Lung (tissue), 12 donors: ENCODE data around the gene CYTH2. TPM values are rescaled to one million over a fixed set of nuclear protein-coding genes. Genes with fewer than 3 reads are reported as not detected.

Experiments used
- ATAC-seq: fragments of 200-7000 bp; cut with Tn5 transposase; one replicate; pipeline ENCODE4 v1.9.1; 2020; ENCODE audit warnings: moderate number of reproducible peaks; ENCODE audit not compliant: insufficient read depth, low FRiP score
- DNase-seq, 3 donors: peaks; one replicate each; pipeline ENCODE4 v3.0.0-alpha.2; 2013 to 2017
- H3K27ac ChIP-seq, 2 donors: one replicate each; pipeline ENCODE4 v1.5.1; 2013; ENCODE audit warnings: mild to moderate bottlenecking in 2 of 2, moderate library complexity in 2 of 2, control low read depth in 1 of 2, inconsistent platforms in 1 of 2, low read depth in 1 of 2, low read length in 1 of 2
- H3K27me3 ChIP-seq, 3 donors: one replicate each; pipeline ENCODE4 v1.5.1; 2013; ENCODE audit warnings: low read length in 2 of 3; ENCODE audit not compliant: control insufficient read depth in 3 of 3, insufficient read depth in 3 of 3
- H3K36me3 ChIP-seq, 4 donors: one replicate each; pipeline ENCODE4 v1.5.1; 2013; ENCODE audit warnings: low read length in 4 of 4, mild to moderate bottlenecking in 1 of 4, moderate library complexity in 1 of 4; ENCODE audit not compliant: control insufficient read depth in 4 of 4, insufficient read depth in 4 of 4
- H3K4me1 ChIP-seq, 5 donors: one replicate each; pipeline ENCODE4 v1.5.1; 2013; ENCODE audit warnings: low read length in 5 of 5, mild to moderate bottlenecking in 2 of 5, moderate library complexity in 1 of 5; ENCODE audit not compliant: control insufficient read depth in 5 of 5, insufficient read depth in 5 of 5
- H3K4me3 ChIP-seq: one replicate; pipeline ENCODE4 v1.5.1; 2013; ENCODE audit warnings: mild to moderate bottlenecking, control low read depth, moderate library complexity
- H3K9ac ChIP-seq, 2 donors: one replicate each; pipeline ENCODE4 v1.5.1; 2013; ENCODE audit warnings: low read length in 2 of 2, control low read depth in 1 of 2; ENCODE audit not compliant: insufficient read depth in 1 of 2
- H3K9me3 ChIP-seq, 4 donors: one replicate each; pipeline ENCODE4 v1.5.1; 2013; ENCODE audit warnings: low read length in 3 of 4, mild to moderate bottlenecking in 1 of 4, moderate library complexity in 1 of 4; ENCODE audit not compliant: control insufficient read depth in 4 of 4, insufficient read depth in 3 of 4
- CTCF ChIP-seq: IDR thresholded peaks from 2 replicates; pipeline ENCODE4 v1.5.1; 2012; ENCODE audit warnings: mild to moderate bottlenecking; ENCODE audit errors: control extremely low read depth, extremely low read depth
- whole genome bisulfite sequencing, 2 donors: extraction: QIAGEN DNeasy Blood & Tissue Kit; methylation state at CpG; one replicate each; pipeline ENCODE4 v1.1.7; 2013; 5-methylcytosine and 5-hydroxymethylcytosine counted together
- polyA plus RNA-seq, 2 donors: library from polyadenylated mRNA; stranded (reverse); fragments of 200-250 nt; gene quantifications; one replicate each; pipeline ENCODE4 v1.2.1, GENCODE V29; 2013
- total RNA-seq, 2 donors: library from RNA; depleted of rRNA in 1 of 2; stranded (reverse); fragments of >200 nt in 1 of 2; gene quantifications; one replicate each; pipeline ENCODE4 v1.2.1, GENCODE V29; 2014 to 2021
- donor health status: control.
- donor health status: control.
- donor health status: Bipolar disorder and iron deficiency.
- donor health status: healthy.
- donor health status: DM: yes; HTN: yes; CAD: no.

CYTH2 gene
- total and polyA plus RNA-seq, 4 donors, result 44.1 to 72.5 (median 49.2) TPM

- ATAC-seq (peak; percentile 88), DNase-seq (peak; percentile 87 to 91 (median 90))
- no peaks in the 10 kb centered on the region for H3K9me3 ChIP-seq
- peaks cover 0 to 11% (median 0%) of the 10 kb centered on the region in 5 donors for H3K4me1 ChIP-seq
- peaks cover 0 to 33% (median 28%) of the 10 kb centered on the region in 3 donors for H3K27me3 ChIP-seq
- H3K9ac ChIP-seq, result no peak overlapping the region
- 1 to 2% methylated on average over 47 of the region's 47 CpGs for WGBS, 2 donors
- H3K36me3 ChIP-seq, result no peaks in the 10 kb centered on the region
- peak overlapping the region; percentile 57 for H3K4me3 ChIP-seq
- H3K27ac ChIP-seq, result peak overlapping the region; percentile 76 to 87
- TF ChIP-seq CTCF, result no peak
Observed at GRCh38 chr19:48492925-48493717, 24.0 kb downstream of the CYTH2 start.

GRCh38 chr19:48493718-48494401, 24.7 kb downstream of the CYTH2 start:
- no peak for TF ChIP-seq CTCF
- Histone ChIP-seq H3K9ac (no peak overlapping the region), H3K27me3 (peaks cover 0 to 33% (median 28%) of the 10 kb centered on the region in 3 donors), H3K4me3 (peak overlapping the region; percentile 57), H3K36me3 (no peaks in the 10 kb centered on the region), H3K27ac (peak overlapping the region; percentile 53 to 87), H3K4me1 (peaks cover 0 to 9% (median 0%) of the 10 kb centered on the region in 5 donors), H3K9me3 (no peaks in the 10 kb centered on the region)
- no peak for DNase-seq
- WGBS, 2 donors, result 4 to 8% methylated on average over 36 to 70 of the region's 70 CpGs
- ATAC-seq, result no peak

GRCh38 chr19:48495396-48495795, 26.2 kb downstream of the CYTH2 start:
- ATAC-seq, result no peak
- H3K4me1 ChIP-seq, result peaks cover 0 to 10% (median 0%) of the 10 kb centered on the region in 5 donors
- WGBS, 2 donors, result 34 to 51% methylated on average over 6 of the region's 6 CpGs

More at GRCh38 chr19:48495396-48495795, 26.2 kb downstream of the CYTH2 start:
- Histone ChIP-seq H3K36me3 (no peaks in the 10 kb centered on the region), H3K4me3 (no peak overlapping the region), H3K27ac (peak overlapping the region in 1 of 2 donors; percentile 32), H3K9me3 (no peaks in the 10 kb centered on the region), H3K27me3 (peaks cover 0 to 30% (median 25%) of the 10 kb centered on the region in 3 donors), H3K9ac (no peak overlapping the region)
- no peak for TF ChIP-seq CTCF
- DNase-seq, result no peak
